Mucosa of rectum (tissue), 2 donors: ENCODE measurements around the gene LYZ.

Source experiments
- H3K27ac ChIP-seq, 2 donors: one replicate each; pipeline ENCODE4 v1.7.0; 2013; ENCODE audit warnings: inconsistent platforms in 2 of 2, low read depth in 2 of 2, low read length in 2 of 2
- H3K27me3 ChIP-seq, 2 donors: one replicate each; pipeline ENCODE4 v1.7.0; 2013; ENCODE audit warnings: low read length in 2 of 2; ENCODE audit not compliant: control insufficient read depth in 2 of 2, insufficient read depth in 2 of 2
- H3K36me3 ChIP-seq, 2 donors: one replicate each; pipeline ENCODE4 v1.7.0; 2013; ENCODE audit warnings: low read length in 2 of 2; ENCODE audit not compliant: control insufficient read depth in 2 of 2, insufficient read depth in 2 of 2
- H3K4me1 ChIP-seq, 2 donors: one replicate each; pipeline ENCODE4 v1.7.0; 2013; ENCODE audit warnings: low read length in 2 of 2, mild to moderate bottlenecking in 1 of 2; ENCODE audit not compliant: control insufficient read depth in 2 of 2, insufficient read depth in 2 of 2
- H3K4me3 ChIP-seq, 2 donors: one replicate each; pipeline ENCODE4 v1.7.0; 2013; ENCODE audit warnings: low read length in 2 of 2
- H3K9ac ChIP-seq, 2 donors: one replicate each; pipeline ENCODE4 v1.7.0; 2013; ENCODE audit warnings: low read length in 2 of 2, low read depth in 1 of 2, mild to moderate bottlenecking in 1 of 2
- H3K9me3 ChIP-seq, 2 donors: one replicate each; pipeline ENCODE4 v1.7.0; 2013; ENCODE audit warnings: low read length in 2 of 2; ENCODE audit not compliant: control insufficient read depth in 2 of 2
- donor health status: healthy.
- donor health status: Normal muscosa, but diverticular disease.

LYZ gene

GRCh38 chr12:69401940-69402339 is 53.8 kb downstream of the LYZ start:
- Histone ChIP-seq H3K36me3 (no peaks in the 10 kb centered on the region), H3K4me3 (no peak overlapping the region), H3K4me1 (no peaks in the 10 kb centered on the region), H3K27me3 (no peaks in the 10 kb centered on the region), H3K9ac (no peak overlapping the region), H3K9me3 (peaks cover 0 to 2% of the 10 kb centered on the region in 2 donors), H3K27ac (no peak overlapping the region)
